Ramos (cell line): ENCODE results near the gene RSL24D1.
"Not testable (repeated sequence)": the region's sequence is repeated elsewhere in the genome, so short reads cannot be mapped to it uniquely, and the experiment has no call there.

Experiments used
- in situ Hi-C: fragments of 300-500 bp; cut with MboI; formaldehyde crosslinking; loops from one replicate; pipeline ENCODE4 v1.14.3; 2022; ENCODE audit warnings: low sequenced_read_pairs; ENCODE audit not compliant: unreplicated experiment

RSL24D1 gene

GRCh38 chr15:55220606-55221005 lies 23.9 kb upstream of the RSL24D1 start:
- in situ Hi-C loops: loop anchor here (5.0 kb wide), 1 partner anchor 217 kb away; no protein-coding TSS in a partner anchor

GRCh38 chr15:55218056-55218455 lies 21.3 kb upstream of the RSL24D1 start:
- in situ Hi-C loops: loop anchor here (5.0 kb wide), 1 partner anchor 74 kb away; no protein-coding TSS in a partner anchor

GRCh38 chr15:55204464-55204863 lies 7.7 kb upstream of the RSL24D1 start:
- in situ Hi-C loops: no loop called here

DNA sequence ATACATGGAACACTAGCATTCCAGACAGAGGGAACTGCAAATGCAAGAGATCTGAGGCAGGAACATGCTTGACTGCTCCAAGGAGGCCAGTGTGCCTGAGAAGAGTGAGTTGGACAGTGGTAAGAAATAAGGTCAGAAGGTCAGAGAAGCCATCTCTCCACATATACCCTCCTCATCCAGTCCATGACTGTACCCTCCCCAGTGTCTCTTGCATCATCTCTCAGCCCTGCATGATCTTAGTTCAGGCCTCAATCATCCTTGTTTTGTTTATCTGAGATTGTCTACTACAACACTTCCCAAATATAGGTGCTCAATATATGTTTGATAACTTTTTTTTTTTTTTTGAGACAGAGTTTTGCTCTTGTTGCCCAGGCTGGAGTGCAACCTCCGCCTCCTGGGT lies 5.5 kb upstream of the RSL24D1 start:
- in situ Hi-C loops: no loop called here

DNA sequence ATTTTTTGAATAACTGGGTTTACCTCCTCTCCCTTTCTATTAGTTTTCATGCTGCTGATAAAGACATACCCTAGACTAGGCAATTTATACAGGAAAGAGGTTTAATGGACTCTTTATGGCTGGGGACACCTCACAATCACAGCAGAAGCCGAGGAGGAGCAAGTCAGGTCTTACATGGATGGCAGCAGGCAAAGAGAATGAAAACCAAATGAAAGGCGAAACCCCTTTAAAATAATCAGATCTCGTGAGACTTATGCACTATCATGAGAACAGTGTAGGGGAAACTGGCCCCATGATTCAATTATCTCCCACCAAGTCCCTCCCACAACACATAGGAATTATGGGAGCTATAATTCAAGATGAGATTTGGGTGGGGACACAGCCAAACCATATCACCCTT lies 2.0 kb upstream of the RSL24D1 start:
- in situ Hi-C loops: no loop called here

- in situ Hi-C loops: no loop called here
Measured at GRCh38 chr15:55197719-55198118, 978 bp upstream of the RSL24D1 start.

DNA sequence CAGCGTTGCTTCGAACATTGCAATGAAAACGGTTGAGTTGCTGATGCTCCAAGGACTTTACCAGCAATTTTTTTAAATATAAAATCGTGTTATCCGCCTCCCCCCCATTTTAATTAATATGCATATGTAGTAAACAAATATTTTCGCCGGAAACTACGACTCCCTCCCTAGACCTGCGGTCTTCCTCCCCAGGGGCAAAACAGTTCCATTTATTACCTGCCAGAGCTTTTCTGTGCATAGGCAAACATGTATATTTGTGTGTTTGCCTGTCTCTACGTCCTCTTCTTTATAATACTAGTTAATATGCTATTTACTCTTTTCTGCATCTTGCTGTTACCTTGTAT lies 593 bp upstream of the RSL24D1 start:
- in situ Hi-C loops: no loop called here

DNA sequence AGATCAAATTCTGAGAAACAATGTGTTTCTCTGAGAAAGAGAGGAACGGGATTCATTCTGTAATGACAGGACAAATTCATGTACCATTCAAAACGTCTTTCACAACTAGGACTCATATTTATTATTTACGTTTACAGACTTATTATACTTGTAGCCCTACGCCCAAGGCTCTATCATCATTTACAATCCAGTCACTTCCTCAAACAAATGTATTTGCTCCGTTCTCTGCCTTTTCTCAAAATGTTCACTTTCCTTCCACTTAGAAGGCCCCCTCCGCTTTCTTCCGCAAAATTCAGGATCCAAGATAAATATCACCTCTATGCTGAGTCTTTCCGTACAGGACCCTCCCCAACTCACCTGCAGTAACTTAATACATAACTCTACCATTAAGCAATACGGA lies 745 bp downstream of the RSL24D1 start:
- in situ Hi-C loops: no loop called here

DNA sequence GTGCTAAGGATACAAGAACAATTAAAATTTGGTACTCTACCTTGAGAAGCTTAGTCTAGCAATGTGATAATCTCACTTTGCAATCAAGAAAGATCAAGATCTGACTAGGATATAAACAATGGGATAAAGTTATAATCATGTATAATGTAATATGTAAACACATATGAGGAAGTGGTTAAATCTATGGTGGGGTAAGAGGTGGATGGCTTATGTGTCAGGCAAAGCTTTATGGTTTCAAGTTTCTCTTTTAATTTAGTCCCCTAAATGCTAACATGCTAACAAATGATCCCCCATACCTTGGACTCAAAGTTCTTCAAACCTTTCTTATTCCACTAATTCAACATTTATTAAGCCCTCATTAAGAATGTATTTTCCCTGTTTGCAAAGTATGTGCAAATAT lies 2.5 kb downstream of the RSL24D1 start:
- in situ Hi-C loops: no loop called here

DNA sequence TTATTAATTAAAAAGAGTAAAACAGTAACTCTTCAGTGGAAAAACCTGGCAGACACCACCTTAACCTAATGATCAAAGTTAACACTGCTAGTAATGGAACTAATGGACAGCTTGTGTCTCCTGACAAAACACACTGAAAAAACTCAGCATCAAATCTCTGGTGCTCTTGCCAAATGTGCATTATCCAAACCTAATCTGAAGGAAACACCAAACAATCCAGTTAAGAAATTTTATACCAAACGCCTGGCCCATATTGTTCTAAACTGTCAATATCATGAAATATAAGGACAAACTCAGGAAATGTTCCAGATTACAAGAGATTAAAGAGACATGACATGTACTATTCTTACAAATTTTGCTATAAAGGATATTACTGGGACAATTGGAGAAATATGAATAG lies 10.4 kb downstream of the RSL24D1 start:
- in situ Hi-C loops: no loop called here

- in situ Hi-C loops: no loop called here
Measured at GRCh38 chr15:55183679-55184078, 13.1 kb downstream of the RSL24D1 start.

- in situ Hi-C loops: no loop called here
Measured at GRCh38 chr15:55179141-55179540, 17.6 kb downstream of the RSL24D1 start.

GRCh38 chr15:55170361-55170760 lies 26.4 kb downstream of the RSL24D1 start:
- in situ Hi-C loops: no loop called here

DNA sequence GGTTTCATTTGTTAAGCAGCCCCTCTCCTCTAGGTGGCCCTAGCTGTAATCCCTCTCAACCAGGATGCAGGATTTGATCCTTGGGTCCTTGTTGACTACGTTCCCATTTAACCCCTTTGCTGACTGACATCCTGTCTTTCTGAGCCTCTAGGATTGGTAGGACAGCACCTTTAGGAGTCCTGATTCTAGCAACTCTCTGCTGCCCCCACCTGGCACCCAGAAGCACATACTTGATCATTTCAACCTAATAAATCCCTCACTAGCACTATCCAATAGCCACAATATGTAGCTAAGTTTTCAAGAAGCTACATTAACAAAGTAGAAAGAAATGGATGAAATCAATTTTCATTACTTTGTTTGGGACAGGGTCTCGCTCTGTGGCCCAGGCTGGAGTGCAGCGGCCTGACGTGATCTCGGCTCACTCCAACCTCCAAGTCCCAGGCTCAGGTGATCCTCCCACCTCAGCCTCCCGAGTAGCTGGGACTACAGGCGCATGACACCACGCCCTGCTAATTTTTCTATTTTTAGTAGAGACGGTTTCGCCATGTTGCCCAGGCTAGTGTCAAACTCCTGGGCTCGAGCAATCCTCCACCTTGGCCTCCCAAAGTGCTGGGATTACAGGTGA lies 28.3 kb downstream of the RSL24D1 start:
- in situ Hi-C loops: no loop called here

DNA sequence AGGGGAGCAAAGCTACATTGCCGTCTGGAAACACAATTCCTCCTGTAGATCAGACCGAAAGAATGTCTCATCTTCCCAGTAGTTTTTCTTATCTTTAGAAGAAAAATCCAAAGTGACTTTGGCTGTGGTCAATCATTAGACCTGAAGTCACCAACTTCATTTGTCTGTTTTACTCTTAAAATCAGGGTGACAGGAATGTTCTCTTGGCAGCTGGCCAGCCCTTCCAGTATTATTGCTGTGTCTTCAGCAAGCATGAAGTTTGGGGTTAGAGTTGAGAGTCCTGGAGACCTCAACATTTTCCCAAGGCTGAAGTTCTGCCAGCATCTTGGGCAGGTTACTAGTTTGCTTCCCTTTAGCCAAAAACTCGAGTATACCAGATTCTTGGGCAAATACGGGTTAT lies 32.5 kb downstream of the RSL24D1 start:
- in situ Hi-C loops: no loop called here

- in situ Hi-C loops: no loop called here
Measured at GRCh38 chr15:55151631-55152030, 45.1 kb downstream of the RSL24D1 start.

DNA sequence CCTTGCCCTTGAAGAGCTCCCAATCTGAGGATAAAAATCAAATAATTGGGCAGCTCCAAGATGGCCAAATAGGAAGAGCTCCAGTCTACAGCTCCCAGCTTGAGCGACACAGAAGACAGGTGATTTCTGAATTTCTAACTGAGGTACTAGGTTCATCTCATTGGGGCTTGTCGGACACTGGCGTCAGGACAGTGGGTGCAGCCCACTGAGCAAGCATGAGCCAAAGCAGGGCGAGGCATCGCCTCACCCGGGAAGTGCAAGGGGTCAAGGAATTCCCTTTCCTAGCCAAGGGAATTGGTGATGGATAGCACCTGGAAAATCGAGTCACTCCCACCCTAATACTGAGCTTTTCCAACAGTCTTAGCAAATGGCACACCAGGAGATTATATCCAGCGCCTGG lies 53.6 kb downstream of the RSL24D1 start:
- in situ Hi-C loops: not testable (repeated sequence)

GRCh38 chr15:55133972-55134371 lies 62.8 kb downstream of the RSL24D1 start:
- in situ Hi-C loops: no loop called here

GRCh38 chr15:55132672-55133071 lies 64.1 kb downstream of the RSL24D1 start:
- in situ Hi-C loops: no loop called here
